Bone marrow (tissue), 2 donors: ENCODE measurements around the gene FAM120A.
"Not testable (repeated sequence)": the region's sequence is repeated elsewhere in the genome, so short reads cannot be mapped to it uniquely, and the experiment has no call there.

Experiments used
- DNase-seq, 2 donors: peaks; one replicate each; lab custom pipeline; 2025; lab: John Stamatoyannopoulos, UW

Gene FAM120A, protein sequence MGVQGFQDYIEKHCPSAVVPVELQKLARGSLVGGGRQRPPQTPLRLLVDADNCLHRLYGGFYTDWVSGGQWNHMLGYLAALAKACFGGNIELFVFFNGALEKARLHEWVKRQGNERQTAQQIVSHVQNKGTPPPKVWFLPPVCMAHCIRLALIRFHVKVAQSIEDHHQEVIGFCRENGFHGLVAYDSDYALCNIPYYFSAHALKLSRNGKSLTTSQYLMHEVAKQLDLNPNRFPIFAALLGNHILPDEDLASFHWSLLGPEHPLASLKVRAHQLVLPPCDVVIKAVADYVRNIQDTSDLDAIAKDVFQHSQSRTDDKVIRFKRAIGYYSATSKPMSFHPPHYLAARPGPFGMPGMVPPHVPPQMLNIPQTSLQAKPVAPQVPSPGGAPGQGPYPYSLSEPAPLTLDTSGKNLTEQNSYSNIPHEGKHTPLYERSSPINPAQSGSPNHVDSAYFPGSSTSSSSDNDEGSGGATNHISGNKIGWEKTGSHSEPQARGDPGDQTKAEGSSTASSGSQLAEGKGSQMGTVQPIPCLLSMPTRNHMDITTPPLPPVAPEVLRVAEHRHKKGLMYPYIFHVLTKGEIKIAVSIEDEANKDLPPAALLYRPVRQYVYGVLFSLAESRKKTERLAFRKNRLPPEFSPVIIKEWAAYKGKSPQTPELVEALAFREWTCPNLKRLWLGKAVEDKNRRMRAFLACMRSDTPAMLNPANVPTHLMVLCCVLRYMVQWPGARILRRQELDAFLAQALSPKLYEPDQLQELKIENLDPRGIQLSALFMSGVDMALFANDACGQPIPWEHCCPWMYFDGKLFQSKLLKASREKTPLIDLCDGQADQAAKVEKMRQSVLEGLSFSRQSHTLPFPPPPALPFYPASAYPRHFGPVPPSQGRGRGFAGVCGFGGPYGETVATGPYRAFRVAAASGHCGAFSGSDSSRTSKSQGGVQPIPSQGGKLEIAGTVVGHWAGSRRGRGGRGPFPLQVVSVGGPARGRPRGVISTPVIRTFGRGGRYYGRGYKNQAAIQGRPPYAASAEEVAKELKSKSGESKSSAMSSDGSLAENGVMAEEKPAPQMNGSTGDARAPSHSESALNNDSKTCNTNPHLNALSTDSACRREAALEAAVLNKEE

DNA sequence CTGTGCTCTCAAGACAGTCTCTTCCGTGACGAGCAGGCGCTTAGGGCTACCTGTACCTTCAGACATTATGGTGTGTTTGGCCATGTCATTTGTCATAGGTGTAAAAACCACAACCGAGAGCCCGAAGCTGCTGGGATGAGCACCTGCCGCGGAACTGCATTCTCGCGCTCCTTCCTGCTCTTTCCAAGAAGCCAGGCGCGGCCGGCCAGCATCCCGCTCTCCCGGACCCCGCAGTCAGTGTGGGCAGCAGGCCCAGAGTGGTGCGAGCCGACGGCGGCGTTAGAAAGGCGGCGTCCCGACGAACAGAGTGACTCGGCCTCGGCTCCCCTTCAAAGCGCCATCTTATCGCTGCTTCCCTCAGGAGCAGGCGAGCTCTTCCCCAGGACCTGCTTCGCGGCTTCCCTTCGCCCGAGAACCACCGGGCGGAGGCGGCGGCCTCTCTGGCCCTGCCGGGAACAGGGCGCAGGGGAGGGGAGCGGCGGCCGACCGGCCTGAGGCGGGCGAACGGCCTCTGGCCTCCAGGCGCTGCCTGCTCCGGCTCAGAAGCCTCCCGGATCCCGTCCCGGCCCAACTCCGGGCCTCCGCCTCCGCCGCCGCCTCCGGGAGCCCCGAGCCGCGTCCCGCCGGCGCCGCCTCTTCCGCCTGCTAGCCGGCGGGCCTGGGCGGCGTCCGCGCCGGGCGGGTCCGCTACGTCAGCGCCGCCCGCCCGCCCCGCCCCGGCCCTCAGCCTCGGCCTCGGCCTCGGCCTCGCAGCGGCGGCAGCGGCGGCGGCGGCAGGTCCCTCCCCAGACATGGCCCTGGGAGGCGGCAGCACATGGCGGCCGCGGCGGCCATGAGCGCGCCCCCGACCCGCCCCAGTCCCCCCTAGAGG, at the start of gene FAM120A:
FAM120A (plus strand) TSS at position 741 of the 871 bp plus-strand sequence. CDS start 231 bp downstream, outside the sequence.
- DNase-seq = peak in 1 of 2 donors; percentile 50

DNA sequence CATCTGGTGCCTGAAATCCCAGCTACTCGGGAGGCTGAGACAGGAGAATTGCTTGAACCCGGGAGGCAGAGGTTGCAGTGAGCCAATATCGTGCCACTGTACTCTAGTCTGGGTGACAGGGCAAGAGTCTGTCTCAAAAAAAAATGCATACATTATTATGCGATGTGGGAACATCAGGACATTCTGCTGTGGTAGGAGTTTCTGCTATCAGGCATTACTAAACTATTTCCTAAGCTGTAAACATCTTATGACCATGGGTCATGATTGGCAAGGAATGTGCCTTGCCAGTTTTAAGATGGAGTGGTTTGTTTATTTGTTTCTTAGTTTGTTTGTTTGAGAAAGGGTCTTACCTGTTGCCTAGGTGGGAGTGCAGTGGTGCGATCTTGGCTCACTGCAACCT, 45.1 kb upstream of the FAM120A start:
- no peak for DNase-seq

DNA sequence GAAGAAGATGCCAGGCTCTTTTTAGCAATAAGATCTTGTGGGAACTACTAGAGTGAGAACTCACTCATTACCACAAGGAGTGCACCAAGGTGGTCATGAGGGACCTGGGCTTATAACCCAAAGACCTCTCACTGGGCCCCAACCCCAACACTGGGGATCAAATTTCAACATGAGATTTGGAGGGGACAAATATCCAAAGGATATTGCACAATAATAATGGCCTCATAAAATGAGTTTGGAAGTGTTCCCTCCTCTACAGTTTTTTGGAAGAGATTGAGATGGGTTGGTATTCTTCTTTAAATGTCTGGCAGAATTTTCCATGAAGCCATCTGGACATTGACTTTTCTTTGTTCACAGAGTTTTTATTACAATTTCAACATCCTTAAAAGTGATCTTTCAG, 38.0 kb upstream of the FAM120A start:
- no peak for DNase-seq

DNA sequence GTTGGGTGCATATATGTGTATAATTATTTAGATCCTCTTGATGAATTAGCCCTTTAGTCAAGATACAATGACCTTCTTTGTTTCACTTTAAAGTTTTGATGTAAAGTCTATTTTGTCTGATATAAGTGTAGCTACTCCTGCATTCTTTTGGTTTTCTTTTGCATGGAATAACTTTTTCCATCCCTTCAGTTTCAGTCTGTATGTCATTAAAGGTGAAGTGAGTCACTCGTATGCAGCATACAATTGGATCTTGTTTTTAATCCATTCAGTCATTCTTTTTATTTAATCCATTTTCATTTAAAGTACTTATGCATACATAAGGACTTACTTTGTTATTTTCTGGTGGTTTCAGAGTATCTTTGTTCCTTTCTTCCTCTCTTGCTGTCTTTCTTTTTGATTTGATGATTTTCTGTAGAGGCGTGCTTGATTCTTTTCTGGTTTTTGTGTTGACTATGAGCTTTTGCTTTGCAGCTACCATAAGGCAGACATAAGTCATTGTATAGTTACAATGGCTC, 36.3 kb upstream of the FAM120A start:
- DNase-seq = no peak

DNA sequence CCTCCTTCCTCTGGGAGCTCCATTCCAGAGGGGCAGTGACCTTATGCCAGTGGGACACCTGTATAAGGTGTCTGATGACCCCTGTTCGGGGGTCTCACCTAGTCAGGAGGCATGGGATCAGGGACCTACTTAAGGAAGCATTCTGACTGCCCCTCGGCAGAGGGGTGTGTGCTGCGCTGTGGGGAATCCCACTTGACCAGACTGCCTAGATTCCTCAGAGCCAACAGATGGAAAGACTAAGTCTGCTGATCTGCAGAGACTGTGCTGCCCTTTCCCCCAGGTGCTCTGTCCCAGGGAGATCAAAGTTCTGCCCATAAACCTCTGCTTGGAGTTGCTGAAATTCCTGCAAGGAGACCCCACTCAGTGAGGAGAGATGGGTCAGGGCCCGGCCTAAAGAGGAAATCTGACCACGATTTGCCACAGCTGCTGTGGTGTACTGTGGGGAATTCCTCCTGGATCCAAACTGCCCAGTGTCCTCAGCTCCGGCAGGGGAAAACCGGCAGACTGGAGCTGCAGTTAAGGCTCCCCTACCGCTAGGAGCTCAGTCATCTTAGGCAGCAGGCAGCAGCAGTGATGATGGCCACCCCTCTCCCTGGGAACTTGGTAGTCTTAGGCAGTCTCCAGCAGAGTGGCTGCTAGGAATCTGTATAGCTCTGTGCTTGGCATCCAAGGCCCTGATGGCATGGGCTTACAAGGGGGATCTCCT, 34.8 kb upstream of the FAM120A start:
- no peak for DNase-seq

DNA sequence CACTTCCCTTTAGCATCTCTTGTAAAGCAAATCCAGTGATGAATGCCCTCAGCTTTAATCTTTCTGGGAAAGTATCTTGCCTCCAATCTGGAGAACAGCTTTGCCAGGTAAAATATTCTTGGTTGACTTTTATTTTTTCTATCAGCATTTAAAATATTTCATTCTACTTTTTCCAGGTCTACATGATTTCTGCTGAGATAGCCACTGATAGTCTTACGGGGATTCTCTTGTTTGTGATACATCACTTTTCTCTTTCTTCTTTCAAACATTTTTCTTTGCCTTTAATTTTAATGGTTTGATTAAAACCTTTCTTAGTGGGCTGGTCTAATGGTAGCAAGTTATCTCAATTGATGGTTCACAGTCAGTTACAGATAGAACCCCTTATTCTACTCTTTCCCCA, 33.9 kb upstream of the FAM120A start:
- DNase-seq = no peak

DNA sequence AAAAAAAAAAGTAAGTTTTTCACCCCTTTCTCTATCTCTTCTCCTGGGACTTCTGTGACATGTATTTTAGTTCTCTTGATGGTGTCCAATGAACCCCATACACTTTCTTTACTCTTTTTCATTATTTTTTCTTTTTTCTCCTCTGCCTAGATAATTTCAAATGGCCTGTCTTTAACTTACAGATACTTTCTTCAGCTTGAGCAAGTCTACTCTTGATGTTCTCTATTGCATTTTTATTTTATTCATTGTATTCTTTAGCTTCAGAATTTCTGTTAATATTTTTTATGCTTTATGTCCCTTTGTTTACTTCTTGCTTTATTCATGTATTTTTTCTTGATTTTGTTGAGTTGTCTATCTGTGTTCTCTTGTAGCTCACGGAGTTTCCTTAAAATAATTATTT, 32.5 kb upstream of the FAM120A start:
- no peak for DNase-seq

DNA sequence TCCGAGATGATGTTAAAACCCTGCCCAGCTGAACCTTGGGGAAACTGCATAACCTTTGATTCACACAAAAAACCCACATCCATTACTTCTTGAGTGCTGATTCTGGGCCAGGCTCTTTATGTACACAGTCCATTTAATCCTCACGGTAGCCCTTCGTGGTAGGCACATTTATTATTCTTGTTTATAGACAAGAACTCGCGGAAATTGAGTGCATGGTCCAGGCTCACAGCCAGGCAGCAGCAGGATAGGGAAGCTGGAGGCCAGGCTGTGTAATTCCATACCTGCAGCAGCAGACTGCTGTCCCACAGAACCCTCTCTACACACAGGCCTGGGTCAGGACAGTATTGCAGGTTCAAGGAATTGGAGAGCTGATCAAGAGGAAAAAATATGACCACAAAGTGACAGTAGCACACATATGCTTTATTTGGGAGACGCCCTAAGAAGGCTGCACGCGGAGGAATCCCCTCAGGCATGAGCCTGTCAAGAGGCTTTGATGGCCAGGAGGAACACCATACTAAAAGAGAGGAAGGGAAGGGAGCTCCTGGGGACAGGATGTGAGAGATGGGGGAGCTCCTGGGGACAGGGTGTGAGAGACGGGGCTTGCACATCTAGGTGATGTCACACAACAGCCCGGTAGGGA, 28.4 kb upstream of the FAM120A start:
- no peak for DNase-seq

DNA sequence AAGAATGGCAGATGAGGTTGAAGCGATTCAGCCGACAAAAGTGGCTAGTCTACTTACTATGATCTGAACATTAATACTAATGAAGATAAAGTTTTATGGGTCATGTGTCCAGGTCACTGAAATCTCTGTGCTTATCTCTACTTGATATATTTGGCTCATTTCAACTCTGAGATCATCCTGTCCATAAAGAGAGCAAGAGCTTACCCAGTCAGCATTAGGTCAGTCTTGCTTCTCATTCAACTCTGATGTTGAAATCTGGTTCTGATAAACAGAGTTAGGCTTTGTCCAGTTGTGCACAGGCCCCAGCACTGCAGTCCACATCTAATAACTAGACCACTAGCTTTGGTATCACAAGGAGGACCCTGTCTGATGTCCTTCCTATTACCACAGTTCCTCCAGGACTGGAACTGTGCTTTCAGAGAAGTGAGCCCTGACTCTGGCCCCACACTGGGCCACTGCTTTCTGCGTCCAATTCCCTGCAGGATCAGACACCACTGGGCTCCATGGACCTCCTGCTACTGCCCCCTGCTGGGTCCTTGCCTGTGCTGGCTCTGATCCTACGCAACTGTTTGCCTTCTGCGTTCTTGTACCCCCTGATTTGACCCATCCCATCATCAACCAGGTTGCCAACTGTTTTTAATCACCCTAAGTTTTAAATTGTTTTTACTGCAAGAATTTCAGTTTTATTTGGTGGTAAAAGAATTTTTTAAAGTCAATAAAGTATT, 23.7 kb upstream of the FAM120A start:
- DNase-seq = no peak

DNA sequence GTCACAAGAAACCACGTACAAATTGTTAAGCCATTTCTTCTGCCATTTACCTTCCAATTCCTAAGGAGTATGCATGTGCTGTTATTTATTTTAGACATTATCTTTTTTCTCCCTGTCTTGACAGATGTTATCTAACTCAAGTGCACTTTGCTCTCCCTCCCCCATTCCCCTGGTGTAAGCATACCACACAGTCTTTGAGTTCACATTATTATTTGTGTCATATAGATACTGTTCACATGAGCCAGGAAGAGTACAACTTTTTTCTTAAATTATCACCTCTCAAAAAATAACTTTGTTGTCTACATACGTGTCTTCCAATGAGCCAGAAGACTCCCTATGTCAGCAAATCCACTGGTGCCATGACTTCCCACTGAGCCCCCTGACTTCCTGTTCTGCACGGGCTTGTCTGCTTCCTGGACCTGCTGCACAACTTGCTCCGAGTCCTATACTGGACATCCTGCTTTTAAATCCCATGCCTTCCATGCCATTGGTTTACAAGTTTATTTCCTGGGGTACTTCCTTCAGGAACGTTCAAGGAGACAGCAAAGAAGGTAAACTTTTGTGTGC, 19.9 kb upstream of the FAM120A start:
- no peak for DNase-seq

DNA sequence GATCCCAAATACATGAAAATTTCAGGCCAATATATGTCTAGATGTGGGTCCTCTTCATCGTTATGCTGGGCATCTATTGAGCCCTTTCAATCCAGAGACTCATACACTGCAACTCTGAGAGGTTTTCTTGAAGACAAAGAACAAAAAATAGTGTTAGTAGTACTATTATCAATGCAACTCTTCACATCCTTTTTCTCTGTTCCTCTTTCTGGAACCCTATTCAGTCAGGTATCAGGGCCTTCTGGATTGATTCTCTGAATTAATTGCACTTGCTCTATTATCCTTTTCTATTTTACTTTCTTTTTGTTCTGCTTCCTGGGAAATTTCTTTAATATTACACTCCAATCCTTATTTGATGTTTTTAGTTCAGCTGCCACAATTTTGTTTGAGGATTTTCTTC, 18.5 kb upstream of the FAM120A start:
- no peak for DNase-seq

DNA sequence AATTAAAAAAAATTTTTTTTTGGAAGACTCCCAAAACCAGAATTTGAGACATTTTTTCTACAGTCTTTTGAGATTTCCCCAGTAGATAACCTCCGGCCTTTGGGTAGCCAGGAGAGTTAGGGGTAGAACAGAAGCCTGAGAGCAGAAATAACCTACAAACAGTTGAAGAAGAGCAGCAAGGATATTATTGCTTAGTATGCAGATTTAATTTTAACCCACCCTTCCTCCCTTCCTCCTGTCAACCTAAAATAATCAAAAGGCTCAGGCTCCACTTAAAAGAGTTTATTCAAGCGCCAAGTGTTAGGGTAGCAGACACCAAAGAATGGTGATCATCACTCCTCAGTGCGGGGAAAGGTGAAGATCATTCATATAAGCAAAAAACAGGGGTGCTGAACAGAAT, 17.4 kb upstream of the FAM120A start:
- no peak for DNase-seq

DNA sequence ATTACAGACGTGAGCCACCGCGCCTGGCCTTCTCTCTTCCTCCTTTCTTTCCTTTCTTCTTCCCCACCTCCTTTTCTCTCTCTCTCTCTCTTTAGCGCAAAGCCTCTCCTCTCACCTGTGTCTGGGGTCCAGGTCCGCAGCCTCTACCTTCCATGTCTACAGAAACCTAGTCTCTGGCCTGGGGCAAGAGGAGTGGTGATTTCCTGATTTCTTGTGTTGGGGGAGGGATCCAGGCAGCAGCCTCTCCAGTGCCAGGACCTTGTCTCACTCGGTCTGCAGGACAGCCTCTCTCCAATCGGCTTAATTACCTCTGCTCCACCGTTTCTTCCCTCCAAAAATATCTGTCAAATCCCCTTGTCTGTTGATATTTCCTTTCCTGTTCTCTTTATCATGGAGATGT, 16.1 kb upstream of the FAM120A start:
- DNase-seq = no peak

DNA sequence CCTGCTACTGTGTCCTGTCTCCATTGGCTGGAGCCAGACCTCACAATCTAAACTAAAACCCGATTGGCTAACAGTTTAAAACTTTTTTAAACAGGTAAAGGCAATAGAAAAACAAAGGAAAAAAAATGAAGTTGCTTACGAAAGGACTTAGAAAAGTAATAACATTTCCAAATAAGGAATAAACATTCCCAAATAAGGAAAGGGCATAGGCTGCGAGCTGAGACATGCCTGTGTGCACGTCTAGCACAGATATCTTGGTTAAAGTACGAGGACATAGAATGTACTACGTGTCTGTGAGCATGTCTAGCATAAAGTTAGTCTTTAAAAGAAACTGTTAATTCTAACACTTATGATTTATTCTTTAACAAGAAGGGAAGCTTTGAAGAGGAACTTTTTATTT, 15.3 kb upstream of the FAM120A start:
- no peak for DNase-seq

DNA sequence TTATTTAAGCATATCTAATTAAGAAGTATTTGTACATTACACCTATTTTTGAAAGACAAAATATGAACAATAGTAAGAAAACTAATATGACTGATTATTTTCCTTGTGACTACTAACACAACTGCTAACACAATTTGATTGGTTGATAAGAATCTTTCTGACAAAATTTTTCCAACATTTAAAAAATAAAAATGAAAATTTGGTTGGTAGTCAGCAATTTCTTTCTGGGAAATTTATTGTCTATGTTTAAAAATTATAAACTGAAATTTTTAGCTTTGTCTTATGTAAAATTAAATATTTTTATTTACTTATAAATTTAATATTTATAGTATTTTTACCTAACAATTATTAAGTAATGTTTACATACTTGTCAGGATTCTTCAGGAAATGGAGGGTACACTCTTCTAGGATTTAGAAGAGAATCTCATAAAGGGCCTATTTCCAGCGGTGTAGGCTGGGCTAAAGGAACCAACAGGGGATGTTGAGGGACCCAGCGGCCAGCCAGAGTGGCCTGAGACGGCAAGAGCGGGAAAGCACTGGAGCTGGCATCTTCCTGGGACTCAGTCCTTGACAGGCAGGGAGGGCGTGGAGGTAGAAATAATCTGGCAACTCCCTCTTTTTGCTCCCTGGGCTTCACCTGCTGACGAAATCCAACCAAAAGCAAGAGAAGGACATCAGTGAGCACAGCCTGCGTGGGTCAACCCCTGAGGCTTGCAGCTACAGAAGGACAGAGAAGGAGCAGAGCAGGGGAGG, 14.7 kb upstream of the FAM120A start:
- DNase-seq = no peak

DNA sequence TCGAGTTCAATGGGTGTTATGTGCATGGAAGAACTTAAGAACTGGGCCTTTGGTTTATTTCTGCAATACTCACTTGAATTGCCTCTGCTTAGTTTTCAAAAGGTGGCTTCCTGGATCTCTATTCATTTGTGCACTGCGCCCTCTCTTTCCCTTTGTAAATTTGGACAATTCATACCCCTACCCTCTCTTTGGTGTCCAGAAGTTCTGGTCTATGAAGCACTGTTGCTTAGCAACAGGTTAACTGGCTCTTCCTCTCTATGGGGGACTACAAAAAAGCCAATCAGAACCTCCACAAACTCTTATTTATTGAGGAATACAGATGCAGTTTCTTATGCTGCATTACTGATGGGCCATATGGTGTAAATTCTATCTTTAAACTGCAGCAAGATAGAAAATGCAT, 13.5 kb upstream of the FAM120A start:
- no peak for DNase-seq

DNA sequence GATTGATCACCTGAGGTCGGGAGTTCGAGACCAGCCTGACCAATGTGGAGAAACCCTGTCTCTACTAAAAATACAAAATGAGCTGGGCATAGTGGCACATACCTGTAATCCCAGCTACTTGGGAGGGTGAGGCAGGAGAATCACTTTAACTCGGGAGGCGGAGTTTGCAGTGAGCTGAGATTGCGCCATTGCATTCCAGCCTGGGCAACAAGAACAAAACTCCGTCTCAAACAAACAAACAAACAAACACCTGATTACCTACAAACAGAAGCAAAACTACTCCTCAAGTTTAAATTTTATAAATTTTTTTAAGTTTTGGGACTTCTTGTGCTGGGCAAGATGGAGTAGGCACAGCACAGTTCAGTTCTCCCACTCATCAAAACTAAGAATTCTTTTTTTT, 12.2 kb upstream of the FAM120A start:
- DNase-seq = not testable (repeated sequence)

DNA sequence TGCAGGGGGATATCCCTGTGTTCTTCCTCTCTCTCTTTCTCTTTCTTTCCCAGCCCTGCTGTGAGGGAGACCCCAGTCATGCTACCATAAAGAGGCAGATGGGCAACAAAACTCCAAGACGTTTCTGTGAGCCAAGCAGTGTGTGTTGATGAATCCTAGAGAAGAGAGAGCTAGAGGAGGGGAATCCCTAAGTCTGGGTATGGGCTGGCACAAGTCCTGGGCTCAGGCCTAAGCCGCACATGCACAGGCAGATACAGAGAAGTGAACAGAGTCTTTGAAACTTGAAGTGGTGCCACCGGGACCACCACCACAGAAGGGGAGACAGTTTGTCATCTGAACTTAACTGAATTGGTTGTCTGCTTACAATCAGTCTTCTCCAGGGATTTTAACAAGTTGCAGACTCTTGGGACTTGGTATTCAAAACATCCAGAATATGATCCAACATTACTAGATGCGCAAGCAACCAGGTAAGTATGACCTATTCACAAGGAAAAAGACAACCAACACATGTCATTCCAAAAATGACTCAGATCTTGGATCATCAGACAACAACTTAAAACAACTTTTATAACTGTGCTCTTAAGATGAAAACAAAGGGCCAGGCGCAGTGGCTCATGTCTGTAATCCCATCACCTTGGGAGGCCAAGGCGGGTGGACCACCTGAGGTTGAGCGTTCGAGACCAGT, 10.4 kb upstream of the FAM120A start:
- DNase-seq = no peak
